Activated CD8-positive, alpha-beta memory T cell treated with anti-CD3 and anti-CD28 coated beads for 48 hours (primary cell): ENCODE measurements around the gene HACD2.
A peak's percentile ranks its signal among the peaks of the same experiment; 100 is the strongest.
"Not testable (repeated sequence)": the region's sequence is repeated elsewhere in the genome, so short reads cannot be mapped to it uniquely, and the experiment has no call there.

ENCODE experiments used
- DNase-seq, 3 experiments: peaks; one replicate each; pipeline ENCODE4 v3.0.0-alpha.2; 2020; ENCODE audit warnings: low read depth in 2 of 3, low spot score in 2 of 3

Gene HACD2

DNA sequence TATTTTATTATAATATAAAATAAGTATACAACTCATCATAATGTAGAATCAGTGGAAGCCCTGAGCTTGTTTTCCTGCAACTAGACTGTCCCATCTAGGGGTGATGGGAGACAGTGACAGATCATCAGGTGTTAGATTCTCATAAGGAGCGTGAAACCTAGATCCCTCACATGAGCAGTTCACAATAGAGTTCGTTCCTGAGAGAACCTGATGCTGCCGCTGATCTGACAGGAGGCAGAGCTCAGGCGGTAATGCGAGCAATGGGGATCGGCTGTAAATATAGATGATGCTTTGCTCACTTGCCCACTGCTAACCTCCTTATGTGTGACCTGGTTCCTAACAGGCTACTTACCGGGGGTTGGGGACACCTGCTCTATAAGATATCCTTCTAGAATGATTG, 26.8 kb upstream of the HACD2 start:
- not testable (repeated sequence) for DNase-seq

DNA sequence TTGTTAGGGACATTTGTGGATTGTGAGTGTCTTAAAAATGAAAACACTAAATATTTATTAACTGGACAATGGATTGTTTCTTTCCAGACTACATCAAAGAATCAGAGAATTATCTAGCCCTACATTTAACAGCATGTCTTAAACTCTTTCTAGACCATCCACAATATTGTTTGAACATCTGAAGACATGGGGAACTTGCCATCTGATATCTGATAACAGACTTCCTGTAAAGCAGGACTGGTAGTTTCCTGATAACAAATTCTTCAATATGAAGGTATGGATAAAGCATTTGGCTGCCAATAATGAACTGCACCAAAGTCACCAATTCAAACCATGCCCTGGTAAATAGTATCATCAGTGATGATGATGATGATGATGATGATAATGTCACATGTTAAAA, 26.2 kb upstream of the HACD2 start:
- no peak for DNase-seq

DNA sequence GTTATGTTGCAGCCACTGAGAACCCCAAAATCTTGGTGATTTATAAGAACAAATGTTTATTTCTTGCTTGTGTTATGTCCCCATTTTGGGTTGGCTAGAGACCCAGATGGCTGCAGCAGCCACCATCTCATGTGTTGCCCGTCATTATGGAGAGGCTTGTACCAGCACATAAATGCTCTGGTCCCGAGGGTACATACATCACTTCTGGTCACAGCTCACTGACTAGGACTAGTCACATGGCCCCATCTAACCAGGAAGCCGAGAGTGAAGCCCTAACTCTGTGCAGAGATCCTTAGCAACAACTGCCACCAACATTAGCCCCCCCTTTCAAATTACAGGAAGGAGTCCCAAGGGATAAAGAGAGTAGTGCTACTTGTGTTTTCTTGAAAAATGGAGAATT, 25.5 kb upstream of the HACD2 start:
- no peak for DNase-seq

DNA sequence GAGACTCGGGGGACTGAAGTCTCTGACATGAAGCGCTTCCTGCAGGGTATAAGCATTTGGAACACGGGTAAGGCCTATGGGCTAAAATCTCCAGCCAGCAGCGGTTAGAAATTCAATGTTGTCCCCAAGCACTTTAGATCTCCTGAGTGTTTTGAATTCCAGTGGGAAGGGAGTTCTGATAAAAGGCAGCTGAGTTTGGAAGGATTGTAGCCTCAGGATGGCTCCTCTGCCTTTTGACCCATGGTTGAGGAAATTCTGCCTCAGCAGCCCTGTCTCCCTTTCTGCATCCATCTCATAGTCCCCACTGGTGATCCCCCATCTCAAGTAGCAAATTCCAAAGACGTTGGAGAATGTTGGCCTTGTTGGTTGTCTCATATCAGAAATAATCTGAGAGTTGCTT, 24.2 kb upstream of the HACD2 start:
- DNase-seq = no peak

DNA sequence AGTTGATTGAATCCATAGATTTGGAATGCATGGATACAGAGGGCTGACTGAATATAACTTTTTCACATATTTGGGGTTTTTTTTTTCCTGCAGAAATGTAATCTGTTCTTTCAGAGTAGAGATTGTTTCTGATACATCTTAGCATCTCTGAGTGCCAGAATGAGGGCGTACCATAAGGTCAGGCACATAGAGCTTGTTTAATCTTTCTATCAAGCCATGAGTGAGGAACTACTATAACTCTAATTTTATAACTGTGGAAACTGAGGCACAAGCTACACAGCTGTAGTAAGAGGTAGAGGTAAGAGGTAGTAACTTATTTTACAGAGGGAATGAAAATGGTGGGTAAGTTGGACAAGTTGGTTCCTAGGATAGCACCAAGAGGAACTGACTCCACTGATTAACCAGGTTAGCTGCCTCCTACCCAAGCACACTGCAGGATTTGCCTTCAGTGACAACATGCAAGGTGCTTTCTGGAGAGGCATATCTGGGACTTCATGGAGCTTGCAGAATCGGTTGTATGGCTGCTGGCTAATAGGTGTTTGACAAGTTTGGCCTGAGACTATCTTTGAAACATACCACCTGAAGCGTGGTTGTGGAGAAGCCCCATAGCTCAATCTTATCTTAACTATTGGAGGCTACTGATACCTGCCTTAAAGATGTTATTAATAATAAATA, 23.5 kb upstream of the HACD2 start:
- no peak for DNase-seq

DNA sequence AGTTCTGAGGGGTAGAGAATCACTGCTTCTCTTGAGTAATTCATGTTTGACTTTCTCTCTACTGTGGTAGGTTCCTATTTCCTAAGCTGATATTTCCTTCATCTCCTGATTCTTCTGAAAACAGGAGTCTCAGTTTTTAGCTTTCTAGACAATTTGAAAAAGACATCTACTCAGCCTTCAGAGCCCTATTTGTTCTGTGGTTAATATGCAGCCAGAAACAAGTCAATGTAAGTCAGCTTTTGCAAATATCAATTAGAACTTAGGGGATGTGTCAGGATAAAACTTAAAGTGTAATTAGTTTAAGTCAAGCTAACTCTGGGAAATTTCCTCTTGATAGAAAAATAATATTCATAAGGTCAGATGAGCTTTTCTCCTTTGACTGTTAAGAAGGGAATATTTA, 21.7 kb upstream of the HACD2 start:
- no peak for DNase-seq

DNA sequence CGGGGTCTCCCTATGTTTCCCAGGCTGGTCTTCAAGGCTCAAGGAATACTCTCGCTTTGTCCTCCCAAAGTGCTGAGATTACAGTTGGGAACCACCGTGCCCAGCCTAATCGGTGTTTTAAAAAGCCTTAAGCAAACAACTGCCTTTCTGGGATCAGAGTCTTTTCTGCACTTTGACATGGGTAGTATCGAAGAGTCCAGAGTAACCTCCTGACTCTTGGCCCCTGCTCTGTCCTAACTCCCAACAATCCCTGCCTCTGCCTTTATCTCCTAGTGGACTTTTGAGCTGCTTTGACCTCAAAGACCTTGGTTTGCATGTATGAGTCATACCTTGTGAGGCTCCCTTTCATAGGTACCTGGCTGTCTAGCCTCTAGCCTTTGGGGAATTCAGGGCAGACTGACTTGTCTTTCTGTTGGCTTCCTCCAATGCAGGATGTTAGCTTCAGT, 21.0 kb upstream of the HACD2 start:
- no peak for DNase-seq

DNA sequence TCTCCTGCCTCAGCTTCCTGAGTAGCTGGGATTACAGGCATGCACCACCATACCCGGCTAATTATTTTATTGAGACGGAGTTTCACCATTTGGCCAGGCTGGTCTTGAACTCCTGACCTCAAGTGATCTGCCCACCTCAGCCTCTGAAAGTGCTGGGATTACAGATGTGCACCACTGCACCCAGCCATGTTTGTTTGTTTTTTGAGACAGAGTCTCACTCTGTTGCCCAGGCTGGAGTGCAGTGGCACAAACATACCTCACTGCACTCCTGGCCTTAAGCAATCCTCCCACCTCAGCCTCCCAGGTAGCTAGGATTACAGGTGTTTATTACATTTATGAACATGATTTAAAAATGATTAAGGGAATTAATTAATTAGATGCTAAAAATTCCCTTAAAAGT, 18.3 kb upstream of the HACD2 start:
- not testable (repeated sequence) for DNase-seq

DNA sequence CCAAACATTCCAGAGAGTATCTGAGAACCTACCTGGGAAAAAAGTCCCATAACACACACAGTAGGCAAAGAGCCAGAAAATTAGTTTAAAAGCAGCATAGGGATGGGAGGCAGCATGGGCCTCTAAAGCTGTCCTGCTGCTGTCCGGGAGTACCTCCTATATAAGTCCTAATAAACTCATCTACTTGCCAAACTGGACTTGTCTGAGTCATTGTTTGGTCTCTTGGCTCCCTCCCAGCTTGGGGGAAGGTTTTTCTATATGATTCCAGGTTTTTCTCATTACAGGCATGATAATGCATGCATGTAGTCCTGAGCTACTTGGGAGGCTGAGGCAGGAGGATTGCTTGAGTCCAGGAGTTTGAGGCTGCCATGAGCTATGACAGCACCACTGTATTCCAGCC, 17.5 kb upstream of the HACD2 start:
- DNase-seq = no peak

DNA sequence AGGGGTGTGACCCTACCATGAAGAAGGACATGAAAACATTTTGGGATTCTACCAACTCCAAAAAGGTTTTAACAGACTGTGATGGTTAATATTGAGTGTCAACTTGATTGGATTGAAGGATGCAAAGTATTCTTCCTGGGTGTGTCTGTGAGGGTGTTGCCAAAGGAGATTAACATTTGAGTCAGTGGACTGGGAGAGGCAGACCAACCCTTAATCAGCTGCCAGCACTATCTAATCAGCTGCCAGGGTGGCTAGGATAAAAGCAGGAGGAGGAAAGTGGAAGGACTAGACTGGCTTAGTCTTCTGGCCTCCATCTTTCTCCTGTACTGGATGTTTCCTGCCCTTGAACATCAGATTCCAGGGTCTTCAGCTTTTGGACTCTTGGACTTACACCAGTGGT, 16.0 kb upstream of the HACD2 start:
- not testable (repeated sequence) for DNase-seq

DNA sequence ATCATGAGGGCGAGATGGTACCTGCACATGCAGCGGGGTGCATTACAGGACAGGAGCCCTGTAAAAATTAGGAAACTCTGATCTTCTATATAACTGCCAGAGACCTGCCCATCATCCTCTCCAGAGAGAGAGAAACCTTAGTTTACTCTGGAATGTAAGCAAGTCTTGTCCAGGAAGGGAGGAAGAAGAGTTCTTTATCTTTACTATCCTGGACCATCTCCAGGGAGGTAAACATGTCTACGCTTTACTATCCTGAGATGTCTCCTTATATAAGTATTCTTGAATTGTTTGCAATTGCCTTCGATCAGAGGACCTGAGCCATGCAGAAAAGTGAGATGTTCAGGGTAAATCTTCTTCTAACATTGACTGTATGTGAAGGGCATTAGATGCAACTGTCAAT, 12.7 kb upstream of the HACD2 start:
- DNase-seq = no peak

DNA sequence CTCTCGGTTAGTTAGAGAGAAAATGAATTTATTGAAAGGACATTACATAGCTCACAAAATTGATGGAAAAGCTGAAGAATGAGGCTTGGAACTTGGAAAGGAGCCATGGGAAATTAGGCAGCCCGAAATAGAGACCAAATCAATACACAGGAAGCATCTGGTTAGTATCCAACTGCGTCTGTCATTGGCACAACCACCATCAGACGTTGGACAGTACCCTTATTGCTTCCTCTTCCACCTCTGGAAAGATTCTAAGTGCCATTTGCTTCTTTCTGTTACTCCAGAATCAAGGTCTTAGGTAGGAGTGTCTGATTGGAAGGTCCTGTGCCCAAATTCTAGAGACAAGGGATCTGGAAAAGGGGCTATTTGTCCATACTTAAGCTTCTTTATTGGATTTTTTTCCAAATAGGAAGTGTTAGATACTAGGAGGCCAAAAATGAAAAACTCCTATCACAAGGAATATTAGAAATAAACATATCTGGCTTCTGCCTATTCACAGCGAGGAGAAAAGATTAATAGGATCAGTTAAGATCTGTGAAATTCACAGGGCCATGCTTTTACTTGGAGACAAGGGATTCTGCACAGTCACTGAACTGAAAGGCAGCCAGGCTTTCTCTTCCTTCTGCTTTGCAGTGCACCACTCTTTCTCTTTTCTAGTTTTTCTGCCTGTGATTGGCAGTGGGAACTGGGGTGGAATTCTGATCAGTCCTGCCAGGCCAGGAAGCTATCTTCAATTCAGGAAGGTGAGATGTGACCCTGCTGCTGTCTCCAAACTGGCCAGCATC, 10.7 kb upstream of the HACD2 start:
- DNase-seq = no peak

DNA sequence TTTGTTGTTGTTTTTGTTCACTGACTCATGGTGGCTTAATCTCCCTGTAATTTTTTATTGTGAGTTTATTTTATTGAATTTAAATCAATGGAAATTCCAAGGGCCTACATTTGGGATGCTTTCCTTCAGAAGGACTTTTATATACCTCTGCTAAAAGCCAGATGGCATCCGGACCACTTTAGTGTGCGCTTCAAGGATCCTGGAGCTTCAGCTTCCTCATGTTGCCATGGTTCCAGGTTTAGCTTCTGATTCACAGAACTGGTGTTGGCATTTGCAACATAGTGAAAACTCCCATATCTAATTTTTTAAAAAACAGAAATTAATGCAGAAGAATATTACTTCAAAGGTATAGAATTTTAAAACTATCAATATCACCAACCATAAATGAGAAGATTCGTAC, 8.5 kb upstream of the HACD2 start:
- no peak for DNase-seq

DNA sequence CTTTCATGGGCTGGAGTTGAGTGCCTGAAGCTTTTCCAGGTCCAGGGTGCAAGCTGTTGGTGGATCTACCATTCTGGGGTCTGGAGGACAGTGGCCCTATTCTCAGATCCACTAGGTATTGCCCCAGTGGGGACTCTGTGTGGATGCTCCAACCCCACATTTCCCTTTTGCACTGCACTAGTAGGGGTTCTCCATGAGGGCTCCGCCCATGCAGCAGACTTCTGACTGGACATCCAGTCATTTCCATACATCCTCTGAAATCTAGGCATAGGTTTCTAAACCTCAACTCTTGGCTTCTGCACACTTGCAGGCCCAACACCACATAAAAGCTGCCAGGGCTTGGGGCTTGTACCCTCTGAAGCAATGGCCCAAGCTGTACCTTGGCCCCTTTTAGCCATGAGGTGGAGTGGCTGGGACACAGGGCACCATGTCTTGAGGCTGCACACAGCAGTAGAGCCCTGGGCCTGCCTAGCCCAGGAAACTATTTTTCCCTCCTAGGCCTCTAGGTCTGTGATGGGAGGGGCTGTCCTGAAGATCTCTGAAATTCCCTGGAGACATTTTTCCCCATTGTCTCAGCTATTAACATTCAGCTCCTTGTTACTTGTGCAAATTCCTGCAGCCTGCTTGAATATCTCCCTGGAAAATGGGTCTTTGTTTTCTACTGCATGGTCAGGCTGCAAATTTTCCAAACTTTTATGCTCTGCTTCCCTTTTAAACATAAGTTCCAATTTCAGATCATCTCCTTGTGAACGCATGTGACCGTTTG, 6.0 kb upstream of the HACD2 start:
- DNase-seq = no peak

DNA sequence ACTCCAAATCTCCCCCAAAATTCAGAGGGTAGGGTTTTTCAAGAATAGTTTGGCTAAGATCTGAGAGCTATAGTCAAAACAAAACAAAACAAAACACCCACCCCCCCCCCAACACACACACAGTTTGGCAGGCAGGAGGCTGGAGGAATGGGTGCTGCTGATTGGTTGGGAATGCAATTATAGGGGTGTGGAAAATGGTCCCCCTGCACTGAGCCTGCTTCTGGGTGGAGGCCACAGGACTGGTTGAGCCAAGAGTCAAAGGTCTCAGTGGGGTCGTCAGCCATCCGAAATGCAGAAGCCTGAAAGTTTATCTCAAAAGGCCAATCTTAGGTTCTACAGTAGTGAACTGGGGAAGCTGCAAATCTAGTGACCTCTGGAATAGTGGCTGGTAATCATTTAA, 2.5 kb upstream of the HACD2 start:
- no peak for DNase-seq

DNA sequence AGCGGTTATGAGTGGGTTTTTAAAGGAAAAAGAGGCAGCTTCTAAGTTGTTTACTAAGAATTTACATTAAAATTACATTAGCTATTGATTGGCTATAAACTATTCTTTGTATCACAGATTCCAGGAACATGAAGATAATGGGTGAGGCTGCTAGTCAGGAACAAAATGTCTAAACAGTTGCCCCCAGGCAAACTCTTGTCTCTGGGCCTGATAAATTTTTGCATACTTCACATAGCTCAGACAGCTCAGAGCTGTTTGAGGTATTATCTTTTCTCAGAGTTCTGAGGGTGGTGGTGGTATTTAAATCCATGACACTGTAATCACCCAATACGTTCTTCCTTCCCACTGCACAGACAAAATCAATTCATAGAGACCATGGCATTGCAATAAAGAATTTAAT, 2.1 kb upstream of the HACD2 start:
- DNase-seq = no peak

DNA sequence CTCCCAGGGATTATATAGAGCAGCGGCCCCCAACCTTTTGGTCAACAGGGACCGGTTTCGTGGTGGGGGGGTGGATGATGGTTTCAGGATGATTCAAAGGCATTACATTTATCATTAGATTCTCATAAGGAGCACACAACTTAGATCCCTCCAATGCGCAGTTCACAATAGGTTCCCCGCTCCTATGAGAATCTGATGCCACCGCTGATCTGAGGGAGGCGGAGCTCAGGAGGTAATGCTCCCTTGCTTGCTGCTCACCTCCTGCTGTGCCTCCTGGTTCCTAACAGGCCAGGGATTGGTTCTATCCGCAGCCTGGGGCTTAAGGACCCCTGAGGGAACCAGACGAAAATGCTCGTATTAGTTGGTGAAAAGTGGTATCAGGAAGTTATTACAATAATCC, 1.3 kb upstream of the HACD2 start:
- DNase-seq = peak; percentile 11 to 17 (median 16)

DNA sequence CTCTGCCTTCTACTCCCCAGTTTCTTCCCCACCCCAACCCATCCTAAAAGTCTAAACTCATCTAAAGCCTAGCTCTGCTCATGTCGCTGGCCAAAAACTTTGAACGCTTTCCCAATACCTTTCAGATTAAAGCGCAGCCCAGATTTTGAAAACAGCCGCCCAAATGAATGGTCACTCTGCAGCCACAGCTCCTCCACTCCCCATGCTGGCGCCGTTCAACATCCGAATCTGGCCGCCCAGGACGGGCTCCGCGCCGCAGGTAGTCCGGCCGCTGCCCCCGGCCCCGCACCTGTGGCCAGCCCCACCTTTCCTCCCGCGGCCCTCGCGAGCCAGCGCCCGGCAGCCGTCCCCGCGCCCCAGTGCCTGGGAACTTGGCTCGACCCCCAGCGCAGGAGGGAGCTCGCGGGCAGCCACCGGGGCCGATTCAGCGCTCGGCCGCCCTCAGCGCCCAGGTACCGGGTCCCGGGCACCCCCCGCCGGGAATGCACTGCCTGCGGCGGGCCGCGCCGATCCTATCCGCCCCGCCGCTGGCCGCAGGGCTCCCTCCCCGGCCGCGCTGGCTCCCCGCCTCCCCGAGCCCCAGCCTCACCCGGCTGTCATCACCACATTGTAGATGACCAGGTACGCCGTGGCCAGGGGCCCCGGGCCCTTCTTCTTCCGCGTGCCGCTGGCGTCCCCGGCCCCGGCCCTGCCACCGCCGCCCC, 417 bp downstream of the HACD2 start:
- DNase-seq = peak in 1 of 3 experiments; percentile 2

DNA sequence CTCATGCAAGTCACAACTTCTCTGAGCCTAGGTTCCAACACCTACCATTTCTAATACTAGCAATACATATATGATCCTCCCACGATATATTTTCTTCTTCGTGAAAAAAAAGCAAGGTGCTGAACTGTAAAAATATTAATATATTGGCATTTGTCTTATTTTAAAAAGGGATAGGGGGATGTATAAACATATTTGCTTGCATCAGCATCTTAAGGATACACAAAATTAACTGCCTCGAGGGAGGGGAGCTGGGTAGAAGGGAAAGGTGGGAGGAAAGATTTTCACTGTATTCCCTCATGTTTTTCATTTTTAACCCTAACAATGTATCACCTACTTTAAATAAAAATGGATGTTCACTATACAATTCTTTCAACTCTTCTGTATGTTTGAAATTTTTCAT, 1.3 kb downstream of the HACD2 start:
- DNase-seq = no peak

DNA sequence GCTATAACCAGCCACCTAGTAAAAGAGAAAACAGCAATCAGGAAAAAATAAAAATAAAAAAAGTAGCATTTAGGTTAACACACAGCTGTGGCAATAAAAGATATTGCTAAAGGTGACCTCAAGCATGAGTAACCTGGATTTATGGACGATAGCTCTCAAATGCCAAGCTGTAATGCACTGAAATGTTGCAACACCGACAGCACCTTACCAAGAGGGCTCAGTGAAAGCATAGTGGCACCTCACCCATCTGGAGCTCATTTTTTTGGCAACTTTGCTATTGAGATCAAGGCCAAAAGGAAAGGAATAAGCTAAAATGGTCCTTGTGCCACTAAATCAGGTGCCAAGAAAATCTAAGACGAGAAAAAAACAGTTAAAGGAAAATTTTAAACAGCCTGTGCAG, 2.5 kb downstream of the HACD2 start:
- DNase-seq = no peak

DNA sequence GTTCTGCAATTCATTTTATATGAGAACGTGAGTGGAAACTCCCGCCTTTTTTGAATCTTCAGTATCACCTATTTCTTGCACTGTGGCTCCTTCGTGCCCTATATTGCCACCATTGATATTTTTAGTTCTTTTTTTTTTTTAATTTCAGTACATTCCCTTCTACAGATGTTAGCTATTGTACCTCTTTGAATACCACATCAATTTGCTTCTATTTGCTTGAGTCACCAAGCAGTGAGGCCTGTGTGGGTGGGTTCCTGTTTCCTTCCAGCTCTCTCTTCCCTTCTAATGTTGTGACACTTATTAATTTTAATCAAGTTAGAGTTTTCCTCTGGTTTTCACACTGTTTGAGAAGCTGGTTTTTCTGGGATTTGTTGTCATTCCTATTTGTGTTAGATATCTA, 8.7 kb downstream of the HACD2 start:
- DNase-seq = no peak

DNA sequence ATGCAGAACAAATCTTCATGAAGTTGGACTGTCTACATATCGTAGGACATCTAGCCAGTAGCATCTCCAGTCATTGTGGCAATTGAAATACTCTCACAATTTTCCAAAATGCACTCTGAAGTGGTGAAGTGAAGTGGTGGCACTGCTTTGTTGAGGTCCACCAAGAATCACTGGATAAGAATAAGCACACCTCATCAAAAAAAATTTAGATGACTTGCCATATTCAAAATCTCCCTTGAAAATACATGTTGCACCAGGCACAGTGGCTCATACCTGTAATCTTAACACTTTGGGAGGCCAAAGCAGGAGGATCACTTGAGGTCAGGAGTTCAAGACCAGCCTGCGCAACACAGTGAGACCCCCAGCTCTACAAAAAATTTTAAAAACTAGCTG, 12.9 kb downstream of the HACD2 start:
- no peak for DNase-seq
